ENCODE results near the gene KIF26B. TPM values are rescaled to one million over a fixed set of nuclear protein-coding genes. Genes with fewer than 3 reads are reported as not detected.

The KIF26B gene
- total RNA-seq, 1 donor from 2014 or later: 3.5 TPM

- no peak overlapping the region for H3K4me3 ChIP-seq
- H3K36me3 ChIP-seq: no peaks in the 10 kb centered on the region
- intact Hi-C loops (cut with micrococcal nuclease): no loop called here
- TF ChIP-seq CTCF (IDR thresholded peaks at IDR 0.05; ENCODE audit: borderline replicate concordance): no peak
- no peaks in the 10 kb centered on the region for H3K4me1 ChIP-seq
- H3K27ac ChIP-seq (replicated peaks): no peak overlapping the region
- no peak for DNase-seq
- H3K27me3 ChIP-seq (ENCODE audit: low read depth): peaks cover 10% of the 10 kb centered on the region
- peaks cover 12% of the 10 kb centered on the region for H3K9me3 ChIP-seq (replicated peaks)
Measured at GRCh38 chr1:245283001-245283400, 128.2 kb downstream of the KIF26B start.

- H3K4me1 ChIP-seq: no peaks in the 10 kb centered on the region
- intact Hi-C loops (cut with micrococcal nuclease): no loop called here
- peaks cover 5% of the 10 kb centered on the region for H3K27me3 ChIP-seq (ENCODE audit: low read depth)
- H3K27ac ChIP-seq (replicated peaks): no peak overlapping the region
- H3K9me3 ChIP-seq (replicated peaks): peaks cover 12% of the 10 kb centered on the region
- H3K4me3 ChIP-seq: no peak overlapping the region
- no peaks in the 10 kb centered on the region for H3K36me3 ChIP-seq
- no peak for DNase-seq
- TF ChIP-seq CTCF (IDR thresholded peaks at IDR 0.05; ENCODE audit: borderline replicate concordance): no peak
Measured at GRCh38 chr1:245285168-245285567, 130.4 kb downstream of the KIF26B start.

GRCh38 chr1:245288796-245289195, 134.0 kb downstream of the KIF26B start:
- H3K27me3 ChIP-seq (ENCODE audit: low read depth): peaks cover 5% of the 10 kb centered on the region
- DNase-seq: no peak
- no peaks in the 10 kb centered on the region for H3K9me3 ChIP-seq (replicated peaks)
- no peaks in the 10 kb centered on the region for H3K36me3 ChIP-seq
- no peak for TF ChIP-seq CTCF (IDR thresholded peaks at IDR 0.05; ENCODE audit: borderline replicate concordance)
- H3K27ac ChIP-seq (replicated peaks): no peak overlapping the region
- no peaks in the 10 kb centered on the region for H3K4me1 ChIP-seq
- intact Hi-C loops (cut with micrococcal nuclease): no loop called here
- H3K4me3 ChIP-seq: no peak overlapping the region

GRCh38 chr1:245290836-245291235, 136.1 kb downstream of the KIF26B start:
- TF ChIP-seq CTCF (IDR thresholded peaks at IDR 0.05; ENCODE audit: borderline replicate concordance): no peak
- Histone ChIP-seq H3K4me1 (no peaks in the 10 kb centered on the region), H3K27ac (replicated peaks) (no peak overlapping the region), H3K27me3 (ENCODE audit: low read depth) (peaks cover 5% of the 10 kb centered on the region), H3K9me3 (replicated peaks) (no peaks in the 10 kb centered on the region), H3K36me3 (no peaks in the 10 kb centered on the region), H3K4me3 (no peak overlapping the region)
- DNase-seq: no peak
- intact Hi-C loops (cut with micrococcal nuclease): no loop called here

- peaks cover 4% of the 10 kb centered on the region for H3K27me3 ChIP-seq (ENCODE audit: low read depth)
- DNase-seq: no peak
- intact Hi-C loops (cut with micrococcal nuclease): no loop called here
- H3K9me3 ChIP-seq (replicated peaks): no peaks in the 10 kb centered on the region
- no peak overlapping the region for H3K4me3 ChIP-seq
- no peak overlapping the region for H3K27ac ChIP-seq (replicated peaks)
- no peaks in the 10 kb centered on the region for H3K4me1 ChIP-seq
- no peak for TF ChIP-seq CTCF (IDR thresholded peaks at IDR 0.05; ENCODE audit: borderline replicate concordance)
- no peaks in the 10 kb centered on the region for H3K36me3 ChIP-seq
Measured at GRCh38 chr1:245291351-245291750, 136.6 kb downstream of the KIF26B start.

GRCh38 chr1:245292141-245292540, 137.4 kb downstream of the KIF26B start:
- DNase-seq: no peak
- Histone ChIP-seq H3K36me3 (no peaks in the 10 kb centered on the region), H3K27ac (replicated peaks) (no peak overlapping the region), H3K4me3 (no peak overlapping the region), H3K9me3 (replicated peaks) (no peaks in the 10 kb centered on the region), H3K27me3 (ENCODE audit: low read depth) (peaks cover 4% of the 10 kb centered on the region), H3K4me1 (no peaks in the 10 kb centered on the region)
- no peak for TF ChIP-seq CTCF (IDR thresholded peaks at IDR 0.05; ENCODE audit: borderline replicate concordance)
- intact Hi-C loops (cut with micrococcal nuclease): no loop called here
